Duodenal mucosa (tissue), 2 donors: ENCODE measurements around the gene MED15.

Experiments used
- H3K27ac ChIP-seq: one replicate; pipeline ENCODE4 v1.7.0; 2013; ENCODE audit warnings: low read depth, low read length
- H3K27me3 ChIP-seq, 2 donors: one replicate each; pipeline ENCODE4 v1.7.0; 2013; ENCODE audit warnings: low read length in 2 of 2, control low read depth in 1 of 2; ENCODE audit not compliant: insufficient read depth in 2 of 2, control insufficient read depth in 1 of 2
- H3K36me3 ChIP-seq, 2 donors: one replicate each; pipeline ENCODE4 v1.7.0; 2013; ENCODE audit warnings: low read length in 2 of 2, control low read depth in 1 of 2; ENCODE audit not compliant: insufficient read depth in 2 of 2, control insufficient read depth in 1 of 2
- H3K4me1 ChIP-seq, 2 donors: one replicate each; pipeline ENCODE4 v1.7.0; 2013; ENCODE audit warnings: low read length in 2 of 2, control low read depth in 1 of 2; ENCODE audit not compliant: insufficient read depth in 2 of 2, control insufficient read depth in 1 of 2
- H3K4me3 ChIP-seq, 2 donors: one replicate each; pipeline ENCODE4 v1.7.0; 2013; ENCODE audit warnings: low read length in 2 of 2, low read depth in 1 of 2
- H3K9ac ChIP-seq, 2 donors: one replicate each; pipeline ENCODE4 v1.7.0; 2013; ENCODE audit warnings: low read length in 2 of 2, low read depth in 1 of 2
- H3K9me3 ChIP-seq, 2 donors: one replicate each; pipeline ENCODE4 v1.7.0; 2013; ENCODE audit warnings: low read length in 2 of 2, control low read depth in 1 of 2; ENCODE audit not compliant: control insufficient read depth in 1 of 2

Gene MED15

GRCh38 chr22:20507253-20508066 lies at the start of gene MED15:
TSS of gene MED15 (plus strand) at chr22:20507610. CDS start at chr22:20507679, 69 bp downstream.
- H3K27ac ChIP-seq = peak within 1 kb of the TSS; percentile 93
- peaks cover 0 to 2% of the 10 kb centered on the region in 2 donors for H3K36me3 ChIP-seq
- peak within 1 kb of the TSS; percentile 98 for H3K4me3 ChIP-seq
- no peaks in the 10 kb centered on the region for H3K27me3 ChIP-seq
- H3K9me3 ChIP-seq = no peaks in the 10 kb centered on the region
- H3K4me1 ChIP-seq = peaks cover 39 to 48% of the 10 kb centered on the region in 2 donors
- H3K9ac ChIP-seq = peak within 1 kb of the TSS; percentile 85 to 95

DNA sequence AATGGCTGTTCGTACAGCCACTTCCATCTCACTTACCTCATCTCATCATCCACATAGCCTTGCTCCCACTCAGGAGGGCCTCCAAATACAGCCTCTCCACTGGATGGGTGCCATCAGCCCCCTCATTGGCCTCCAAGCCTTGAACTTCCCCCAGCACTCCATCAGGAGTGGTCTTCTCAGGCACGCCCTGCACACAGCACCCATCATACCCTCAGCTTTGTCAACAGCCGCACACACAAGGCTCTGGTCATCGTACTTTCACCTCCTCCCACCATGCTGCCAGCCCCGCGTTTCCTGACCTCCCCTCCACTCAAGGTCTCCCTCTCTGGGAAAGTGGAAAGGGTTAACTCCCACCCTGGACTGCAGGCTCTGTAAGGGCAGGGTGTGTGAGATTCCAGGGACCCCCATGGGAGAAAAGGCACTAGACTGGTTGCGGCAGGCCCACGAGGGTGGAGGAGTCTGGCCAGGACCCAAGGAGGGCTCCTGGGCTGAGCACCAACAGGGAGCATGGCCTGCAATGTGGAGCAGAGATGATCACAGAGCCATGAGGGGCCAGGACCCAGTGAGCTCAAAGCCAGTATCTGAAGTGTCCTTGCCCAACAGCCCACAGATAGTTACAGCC lies 48.8 kb upstream of the MED15 start:
- H3K27me3 ChIP-seq = no peaks in the 10 kb centered on the region
- H3K9me3 ChIP-seq = no peaks in the 10 kb centered on the region
- peaks cover 8 to 13% of the 10 kb centered on the region in 2 donors for H3K36me3 ChIP-seq
- H3K9ac ChIP-seq = no peak overlapping the region
- H3K4me1 ChIP-seq = peaks cover 4 to 8% of the 10 kb centered on the region in 2 donors
- H3K27ac ChIP-seq = no peak overlapping the region
- H3K4me3 ChIP-seq = no peak overlapping the region

- no peak overlapping the region for H3K4me3 ChIP-seq
- H3K27me3 ChIP-seq = no peaks in the 10 kb centered on the region
- H3K27ac ChIP-seq = no peak overlapping the region
- no peak overlapping the region for H3K9ac ChIP-seq
- H3K4me1 ChIP-seq = peaks cover 9 to 13% of the 10 kb centered on the region in 2 donors
- H3K36me3 ChIP-seq = peaks cover 8 to 15% of the 10 kb centered on the region in 2 donors
- no peaks in the 10 kb centered on the region for H3K9me3 ChIP-seq
Measured at GRCh38 chr22:20459152-20459542, 48.3 kb upstream of the MED15 start.

- Histone ChIP-seq H3K4me3 (no peak overlapping the region), H3K36me3 (peaks cover 8 to 22% of the 10 kb centered on the region in 2 donors), H3K4me1 (peaks cover 15 to 17% of the 10 kb centered on the region in 2 donors), H3K27me3 (no peaks in the 10 kb centered on the region), H3K9ac (no peak overlapping the region), H3K9me3 (no peaks in the 10 kb centered on the region), H3K27ac (no peak overlapping the region)
Measured at GRCh38 chr22:20459862-20460261, 47.5 kb upstream of the MED15 start.

- H3K4me3 ChIP-seq = peak overlapping the region in 1 of 2 donors; percentile 0
- no peaks in the 10 kb centered on the region for H3K27me3 ChIP-seq
- H3K9ac ChIP-seq = no peak overlapping the region
- peaks cover 12 to 17% of the 10 kb centered on the region in 2 donors for H3K4me1 ChIP-seq
- H3K9me3 ChIP-seq = no peaks in the 10 kb centered on the region
- H3K36me3 ChIP-seq = peaks cover 3 to 18% of the 10 kb centered on the region in 2 donors
- peak overlapping the region; percentile 49 for H3K27ac ChIP-seq
Measured at GRCh38 chr22:20463324-20464095, 43.9 kb upstream of the MED15 start.

GRCh38 chr22:20464096-20464614 lies 43.3 kb upstream of the MED15 start:
- Histone ChIP-seq H3K27ac (no peak overlapping the region), H3K4me1 (peaks cover 12 to 17% of the 10 kb centered on the region in 2 donors), H3K4me3 (peak overlapping the region in 1 of 2 donors; percentile 0), H3K27me3 (no peaks in the 10 kb centered on the region), H3K9me3 (no peaks in the 10 kb centered on the region), H3K9ac (no peak overlapping the region), H3K36me3 (peaks cover 3 to 18% of the 10 kb centered on the region in 2 donors)

GRCh38 chr22:20464912-20465758 lies 42.3 kb upstream of the MED15 start:
- peaks cover 12 to 17% of the 10 kb centered on the region in 2 donors for H3K4me1 ChIP-seq
- H3K9me3 ChIP-seq = no peaks in the 10 kb centered on the region
- H3K9ac ChIP-seq = no peak overlapping the region
- H3K36me3 ChIP-seq = peaks cover 3 to 13% of the 10 kb centered on the region in 2 donors
- no peak overlapping the region for H3K27ac ChIP-seq
- no peak overlapping the region for H3K4me3 ChIP-seq
- H3K27me3 ChIP-seq = no peaks in the 10 kb centered on the region

GRCh38 chr22:20465759-20466077 lies 41.7 kb upstream of the MED15 start:
- peaks cover 3 to 17% of the 10 kb centered on the region in 2 donors for H3K36me3 ChIP-seq
- no peak overlapping the region for H3K9ac ChIP-seq
- peaks cover 12 to 17% of the 10 kb centered on the region in 2 donors for H3K4me1 ChIP-seq
- no peak overlapping the region for H3K4me3 ChIP-seq
- H3K27ac ChIP-seq = no peak overlapping the region
- H3K27me3 ChIP-seq = no peaks in the 10 kb centered on the region
- no peaks in the 10 kb centered on the region for H3K9me3 ChIP-seq

DNA sequence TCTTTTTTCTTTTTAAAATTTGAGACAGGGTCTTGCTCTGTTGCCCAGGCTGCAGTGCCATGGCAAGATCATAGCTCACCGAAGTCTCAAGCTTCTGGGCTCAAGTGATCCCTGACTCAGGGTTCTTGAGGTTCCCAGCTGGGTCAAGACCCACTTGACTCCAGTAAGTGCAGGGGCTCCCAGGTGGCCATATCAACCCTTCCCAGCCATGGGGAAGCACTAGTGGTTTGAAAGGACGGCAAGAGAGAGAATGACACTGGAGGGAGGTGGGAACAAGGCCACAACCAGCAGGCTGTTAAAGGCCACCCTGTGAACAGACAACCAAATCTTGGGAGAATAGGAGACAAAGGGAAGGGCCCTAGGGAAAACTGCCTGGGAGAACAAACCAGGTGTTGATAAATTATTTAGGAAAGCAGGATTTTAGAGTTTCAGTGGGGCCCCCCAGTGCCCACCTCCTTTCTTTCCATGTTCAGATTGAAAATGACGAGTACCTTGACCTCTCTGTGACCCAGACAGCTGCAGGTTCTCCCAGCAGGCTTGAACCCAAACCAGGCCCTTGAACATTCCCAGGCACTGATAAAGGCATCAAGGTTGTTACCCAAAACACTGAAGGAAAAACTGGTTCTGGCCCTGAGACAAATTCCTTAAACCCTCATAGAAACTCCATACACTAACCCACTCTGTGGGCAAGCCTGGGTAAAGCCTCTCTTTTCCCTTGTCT lies 40.6 kb upstream of the MED15 start:
- Histone ChIP-seq H3K27ac (no peak overlapping the region), H3K9me3 (no peaks in the 10 kb centered on the region), H3K4me3 (no peak overlapping the region), H3K27me3 (no peaks in the 10 kb centered on the region), H3K36me3 (peaks cover 7 to 25% of the 10 kb centered on the region in 2 donors), H3K9ac (no peak overlapping the region), H3K4me1 (peaks cover 12 to 17% of the 10 kb centered on the region in 2 donors)
